Coronary artery (tissue), 2 donors: ENCODE results near the gene NIPBL.
"Not testable (repeated sequence)": the region's sequence is repeated elsewhere in the genome, so short reads cannot be mapped to it uniquely, and the experiment has no call there.

Experiments
- DNase-seq: peaks from one replicate; pipeline ENCODE4 v3.0.0-alpha.2; 2017; ENCODE audit warnings: low spot score
- H3K27ac ChIP-seq, 2 donors: fragments of 200-600 bp; sonication (generic); one replicate each; pipeline ENCODE4 v1.5.1; 2016 to 2019
- H3K4me3 ChIP-seq: fragments of 200-600 bp; sonication (generic); 2 replicates; pipeline ENCODE4 v1.5.1; 2016; ENCODE audit warnings: mild to moderate bottlenecking, moderate library complexity
- TF ChIP-seq, protein P1 (sequence below): fragments of 200-600 bp; sonication (generic); IDR thresholded peaks from one replicate; pipeline ENCODE4 v1.5.1; 2019; ENCODE audit warnings: antibody characterized with exemption

The NIPBL gene

DNA sequence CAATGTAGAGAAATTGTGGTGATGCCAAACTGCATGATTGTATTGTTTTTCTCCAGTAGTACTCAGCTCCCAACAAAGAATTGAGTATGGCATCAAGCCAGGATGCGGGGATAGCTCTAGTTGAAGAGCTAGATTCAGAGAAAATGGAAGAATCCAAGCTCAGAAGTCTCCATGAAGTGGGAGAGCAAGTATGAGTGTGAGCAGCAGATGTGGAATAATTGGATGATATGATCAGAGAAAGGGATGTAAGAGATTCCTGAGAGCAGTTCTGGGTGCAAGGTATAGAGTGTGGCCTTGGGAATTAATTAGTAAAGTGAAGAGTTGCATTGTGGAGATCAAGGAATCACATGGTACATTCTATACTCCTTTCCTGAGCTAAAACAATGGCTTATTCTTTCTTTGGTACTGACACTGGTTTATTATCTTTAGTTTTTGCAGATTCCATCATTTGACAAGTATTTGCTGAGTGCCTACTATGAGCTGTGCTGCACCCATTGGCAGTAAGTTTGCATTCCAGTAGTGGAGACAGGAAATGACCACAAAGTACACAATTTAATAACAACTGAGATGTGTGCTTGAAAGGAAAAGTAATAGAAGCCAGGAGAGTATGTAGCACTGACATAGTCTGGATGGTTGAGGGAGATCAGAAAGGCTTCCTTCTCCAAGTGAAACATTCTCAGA lies 195.5 kb downstream of the NIPBL start:
- Histone ChIP-seq H3K27ac (no peak overlapping the region), H3K4me3 (no peak overlapping the region)
- no peak for DNase-seq
- TF ChIP-seq, protein P1, sequence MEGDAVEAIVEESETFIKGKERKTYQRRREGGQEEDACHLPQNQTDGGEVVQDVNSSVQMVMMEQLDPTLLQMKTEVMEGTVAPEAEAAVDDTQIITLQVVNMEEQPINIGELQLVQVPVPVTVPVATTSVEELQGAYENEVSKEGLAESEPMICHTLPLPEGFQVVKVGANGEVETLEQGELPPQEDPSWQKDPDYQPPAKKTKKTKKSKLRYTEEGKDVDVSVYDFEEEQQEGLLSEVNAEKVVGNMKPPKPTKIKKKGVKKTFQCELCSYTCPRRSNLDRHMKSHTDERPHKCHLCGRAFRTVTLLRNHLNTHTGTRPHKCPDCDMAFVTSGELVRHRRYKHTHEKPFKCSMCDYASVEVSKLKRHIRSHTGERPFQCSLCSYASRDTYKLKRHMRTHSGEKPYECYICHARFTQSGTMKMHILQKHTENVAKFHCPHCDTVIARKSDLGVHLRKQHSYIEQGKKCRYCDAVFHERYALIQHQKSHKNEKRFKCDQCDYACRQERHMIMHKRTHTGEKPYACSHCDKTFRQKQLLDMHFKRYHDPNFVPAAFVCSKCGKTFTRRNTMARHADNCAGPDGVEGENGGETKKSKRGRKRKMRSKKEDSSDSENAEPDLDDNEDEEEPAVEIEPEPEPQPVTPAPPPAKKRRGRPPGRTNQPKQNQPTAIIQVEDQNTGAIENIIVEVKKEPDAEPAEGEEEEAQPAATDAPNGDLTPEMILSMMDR: no peak

DNA sequence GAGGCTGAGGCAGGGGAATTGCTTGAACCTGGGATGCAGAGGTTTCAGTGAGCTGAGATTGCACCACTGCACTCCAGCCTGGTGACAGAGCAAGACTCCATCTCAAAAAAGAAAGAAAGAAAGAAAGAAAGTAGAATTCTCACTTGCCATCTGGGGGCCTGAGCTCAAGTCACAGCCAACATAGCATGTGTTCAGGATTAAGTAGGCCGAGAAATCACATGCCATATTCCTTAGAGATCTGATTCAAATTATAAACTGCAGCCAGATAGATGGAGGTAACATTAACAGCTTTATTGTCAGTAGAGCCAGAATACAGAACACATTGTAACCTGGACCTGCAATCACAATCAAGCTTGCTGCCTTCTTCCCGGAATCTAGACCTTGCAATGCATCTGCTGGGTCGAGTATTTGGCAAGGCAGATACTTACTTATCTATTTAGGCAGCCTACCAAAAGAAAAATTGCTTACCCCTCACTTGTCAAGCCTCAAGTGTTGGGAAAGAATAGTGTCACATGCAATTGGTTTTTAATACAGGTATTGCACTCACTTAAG lies 198.9 kb downstream of the NIPBL start:
- DNase-seq: no peak
- TF ChIP-seq, protein P1: no peak

DNA sequence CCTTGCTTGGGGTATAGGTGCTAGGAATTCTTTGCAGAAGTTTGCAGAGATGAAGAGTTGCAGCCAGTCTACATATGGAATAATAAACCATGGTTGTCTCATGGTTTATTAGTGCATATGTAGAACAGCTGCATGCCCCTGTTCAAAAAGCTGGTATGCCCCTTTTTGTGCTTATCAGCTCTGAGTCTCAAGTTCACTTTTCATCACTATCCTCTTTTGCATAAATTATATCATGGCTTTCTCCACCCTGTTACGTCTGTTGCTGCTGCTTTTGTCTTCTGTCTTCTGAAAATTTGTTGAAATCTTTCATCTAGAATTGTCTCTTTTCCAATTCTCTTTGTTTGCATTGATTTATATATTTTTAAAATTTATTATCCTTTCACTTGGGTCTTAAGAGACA lies 200.6 kb downstream of the NIPBL start:
- TF ChIP-seq, protein P1: no peak
- no peak overlapping the region for H3K27ac ChIP-seq
- no peak for DNase-seq

More for the DNA sequence above, 198.9 kb downstream of the NIPBL start:
- no peak overlapping the region for H3K27ac ChIP-seq
- H3K4me3 ChIP-seq: no peak overlapping the region

DNA sequence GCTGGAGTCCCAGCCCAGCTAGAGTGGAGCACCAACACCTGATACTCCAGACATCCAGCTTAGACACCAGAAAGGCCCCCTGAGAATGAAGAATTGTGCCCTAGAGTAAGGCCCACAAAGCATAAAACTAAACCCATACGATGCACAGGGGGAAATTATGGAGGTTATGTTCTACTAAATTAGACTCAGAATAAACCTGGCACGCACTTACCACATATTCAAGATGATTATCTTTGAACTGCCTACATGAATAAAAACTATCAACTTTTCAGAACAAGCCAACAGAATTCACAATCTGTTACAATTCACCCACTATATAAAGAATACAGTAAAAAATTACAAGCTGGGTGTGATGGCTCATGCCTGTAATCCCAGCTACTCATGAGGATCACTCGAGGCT lies 204.1 kb downstream of the NIPBL start:
- TF ChIP-seq, protein P1: no peak
- no peak overlapping the region for H3K27ac ChIP-seq
- H3K4me3 ChIP-seq: no peak overlapping the region
- no peak for DNase-seq

More for the DNA sequence above, 200.6 kb downstream of the NIPBL start:
- no peak overlapping the region for H3K4me3 ChIP-seq

DNA sequence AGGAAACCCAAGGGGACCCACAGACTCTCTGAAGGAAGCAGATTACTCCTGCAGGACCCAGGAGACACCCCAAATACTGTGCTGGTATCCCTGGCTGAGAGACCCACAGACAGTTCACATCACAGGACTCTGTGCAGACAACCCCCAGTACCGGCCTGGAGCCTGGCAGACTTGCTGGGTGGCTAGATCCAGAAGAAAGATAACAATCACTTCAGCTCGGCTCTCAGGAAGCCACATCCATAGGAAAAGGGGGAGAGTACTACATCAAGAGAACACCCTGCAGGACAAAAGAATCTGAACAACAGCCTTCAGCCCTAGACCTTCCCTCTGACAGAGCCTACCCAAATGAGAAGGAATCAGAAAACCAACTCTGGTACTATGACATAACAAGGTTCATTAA lies 206.4 kb downstream of the NIPBL start:
- H3K27ac ChIP-seq, DNase-seq, H3K4me3 ChIP-seq: not testable (repeated sequence)

DNA sequence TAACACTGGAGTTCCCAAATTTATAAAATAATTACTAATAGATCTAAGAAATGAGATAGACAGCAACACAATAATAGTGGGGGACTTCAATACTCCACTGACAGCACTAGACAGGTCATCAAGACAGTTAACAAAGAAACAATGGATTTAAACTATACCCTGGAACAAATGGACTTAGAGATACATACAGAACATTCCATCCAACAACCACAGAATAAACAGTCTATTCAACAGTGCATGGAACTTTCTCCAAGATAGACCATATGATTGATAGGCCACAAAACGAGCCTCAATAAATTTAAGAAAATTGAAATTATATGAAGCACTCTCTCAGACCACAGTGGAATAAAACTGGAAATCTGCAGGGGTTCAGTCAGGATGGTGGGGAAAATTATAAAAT lies 209.5 kb downstream of the NIPBL start:
- H3K27ac ChIP-seq, H3K4me3 ChIP-seq, DNase-seq: not testable (repeated sequence)

DNA sequence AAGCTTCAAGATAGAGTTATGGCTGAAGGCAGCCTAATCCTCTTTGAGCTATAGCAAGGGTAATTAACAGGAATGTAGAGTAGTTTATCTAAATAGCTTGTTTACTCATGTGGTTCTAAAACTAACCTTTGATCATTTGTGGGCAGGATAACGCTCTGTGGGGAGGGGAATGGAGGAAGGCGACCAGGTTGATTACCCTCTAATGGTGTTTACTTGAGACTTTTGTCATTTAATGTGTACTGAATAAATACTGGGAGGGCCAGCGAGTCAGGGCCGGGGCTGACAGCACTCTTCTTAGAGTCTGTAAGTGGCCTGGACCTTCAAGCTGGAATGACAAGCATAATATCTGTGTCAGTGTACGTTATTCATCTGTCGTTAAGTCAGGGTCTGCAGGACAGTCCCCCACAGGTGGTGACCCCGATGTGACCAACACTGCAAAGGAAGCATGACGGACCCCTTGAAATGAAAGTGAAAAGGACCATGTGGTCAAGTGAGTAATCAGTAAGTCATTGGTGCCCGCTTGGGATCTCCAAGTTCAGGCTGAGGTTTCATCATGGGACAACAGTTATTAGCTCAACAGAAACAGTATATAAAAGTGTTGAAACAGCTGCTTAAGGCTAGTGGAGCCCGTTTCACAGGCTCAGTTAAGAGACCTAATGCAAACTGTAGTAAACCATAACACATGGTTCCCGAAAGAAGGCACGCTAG lies 210.1 kb downstream of the NIPBL start:
- Histone ChIP-seq H3K27ac (no peak overlapping the region), H3K4me3 (no peak overlapping the region)
- TF ChIP-seq, protein P1: no peak
- DNase-seq: no peak

DNA sequence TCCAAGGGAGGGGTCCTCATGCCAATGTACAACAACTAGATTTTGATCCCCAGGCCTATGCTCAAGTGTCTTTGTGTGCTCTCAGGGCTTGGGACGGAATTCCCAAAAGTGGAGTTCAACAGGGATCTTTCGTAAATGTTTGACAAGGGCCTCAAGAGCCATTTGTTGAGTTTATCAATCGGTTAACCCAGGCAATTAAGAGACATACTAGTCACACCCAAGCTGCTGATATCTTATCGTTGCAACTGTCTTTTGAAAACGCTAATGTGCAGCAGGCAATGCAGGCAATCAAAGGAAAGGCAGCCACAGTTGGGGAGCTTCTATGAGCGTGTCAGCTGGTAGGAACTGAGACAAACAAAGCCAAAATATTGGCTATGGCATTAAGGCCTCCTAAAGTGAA lies 211.4 kb downstream of the NIPBL start:
- TF ChIP-seq, protein P1: no peak
- H3K4me3 ChIP-seq: no peak overlapping the region
- no peak for DNase-seq
- no peak overlapping the region for H3K27ac ChIP-seq
